ENCODE data around the gene ADK. TPM values are rescaled to one million over a fixed set of nuclear protein-coding genes. Genes with fewer than 3 reads are reported as not detected.

Gene ADK
- total RNA-seq, 1 donor from 2014 or later, result 13.1 TPM

- Mint-ChIP-seq H3K27me3 (ENCODE audit: unreplicated experiment) (no peaks in the 10 kb centered on the region), H3K9me3 (ENCODE audit: unreplicated experiment) (no peaks in the 10 kb centered on the region), H3K4me1 (ENCODE audit: unreplicated experiment) (peaks cover 12% of the 10 kb centered on the region), H3K36me3 (ENCODE audit: low read depth, unreplicated experiment) (no peaks in the 10 kb centered on the region), H3K27ac (ENCODE audit: unreplicated experiment) (no peak overlapping the region), H3K4me3 (ENCODE audit: unreplicated experiment) (no peak overlapping the region)
- no peak for TF ChIP-seq CTCF (IDR thresholded peaks at IDR 0.05; ENCODE audit: unreplicated experiment)
- no peak for DNase-seq (ENCODE audit: low spot score)
These were observed 592.4 kb downstream of the ADK start for GRCh38 chr10:74743401-74743800.

GRCh38 chr10:74745449-74745848 is 594.4 kb downstream of the ADK start:
- no peaks in the 10 kb centered on the region for H3K9me3 Mint-ChIP-seq (ENCODE audit: unreplicated experiment)
- H3K27ac Mint-ChIP-seq (ENCODE audit: unreplicated experiment), result no peak overlapping the region
- TF ChIP-seq CTCF (IDR thresholded peaks at IDR 0.05; ENCODE audit: unreplicated experiment), result no peak
- H3K27me3 Mint-ChIP-seq (ENCODE audit: unreplicated experiment), result no peaks in the 10 kb centered on the region
- no peaks in the 10 kb centered on the region for H3K36me3 Mint-ChIP-seq (ENCODE audit: low read depth, unreplicated experiment)
- no peak overlapping the region for H3K4me3 Mint-ChIP-seq (ENCODE audit: unreplicated experiment)
- H3K4me1 Mint-ChIP-seq (ENCODE audit: unreplicated experiment), result peaks cover 13% of the 10 kb centered on the region
- no peak for DNase-seq (ENCODE audit: low spot score)

- Mint-ChIP-seq H3K4me3 (ENCODE audit: unreplicated experiment) (no peak overlapping the region), H3K4me1 (ENCODE audit: unreplicated experiment) (peaks cover 13% of the 10 kb centered on the region), H3K27ac (ENCODE audit: unreplicated experiment) (no peak overlapping the region), H3K27me3 (ENCODE audit: unreplicated experiment) (peaks cover 1% of the 10 kb centered on the region), H3K36me3 (ENCODE audit: low read depth, unreplicated experiment) (no peaks in the 10 kb centered on the region), H3K9me3 (ENCODE audit: unreplicated experiment) (no peaks in the 10 kb centered on the region)
- DNase-seq (ENCODE audit: low spot score), result no peak
- no peak for TF ChIP-seq CTCF (IDR thresholded peaks at IDR 0.05; ENCODE audit: unreplicated experiment)
These were observed 595.8 kb downstream of the ADK start for GRCh38 chr10:74746813-74747212.

GRCh38 chr10:74748468-74749031 is 597.5 kb downstream of the ADK start:
- Mint-ChIP-seq H3K36me3 (ENCODE audit: low read depth, unreplicated experiment) (no peaks in the 10 kb centered on the region), H3K27ac (ENCODE audit: unreplicated experiment) (no peak overlapping the region), H3K4me3 (ENCODE audit: unreplicated experiment) (no peak overlapping the region), H3K4me1 (ENCODE audit: unreplicated experiment) (peaks cover 13% of the 10 kb centered on the region), H3K9me3 (ENCODE audit: unreplicated experiment) (no peaks in the 10 kb centered on the region), H3K27me3 (ENCODE audit: unreplicated experiment) (peaks cover 1% of the 10 kb centered on the region)
- no peak for TF ChIP-seq CTCF (IDR thresholded peaks at IDR 0.05; ENCODE audit: unreplicated experiment)
- DNase-seq (ENCODE audit: low spot score), result no peak

GRCh38 chr10:74750848-74751274 is 599.8 kb downstream of the ADK start:
- Mint-ChIP-seq H3K27ac (ENCODE audit: unreplicated experiment) (no peak overlapping the region), H3K36me3 (ENCODE audit: low read depth, unreplicated experiment) (no peaks in the 10 kb centered on the region), H3K4me1 (ENCODE audit: unreplicated experiment) (peaks cover 13% of the 10 kb centered on the region), H3K4me3 (ENCODE audit: unreplicated experiment) (no peak overlapping the region), H3K27me3 (ENCODE audit: unreplicated experiment) (peaks cover 1% of the 10 kb centered on the region), H3K9me3 (ENCODE audit: unreplicated experiment) (no peaks in the 10 kb centered on the region)
- TF ChIP-seq CTCF (IDR thresholded peaks at IDR 0.05; ENCODE audit: unreplicated experiment), result no peak
- no peak for DNase-seq (ENCODE audit: low spot score)

Data from endothelial cell (in vitro differentiated cells).